HCT116 (cell line): ENCODE results near the gene TRPM3. TPM values are rescaled to one million over a fixed set of nuclear protein-coding genes. Genes with fewer than 3 reads are reported as not detected.

Experiments
- ATAC-seq: fragments of 200-7000 bp; cut with Tn5 transposase; 2 replicates; pipeline ENCODE4 v1.9.1; 2020; ENCODE audit warnings: mild to moderate bottlenecking, moderate library complexity
- BruUV-seq: library from RNA; stranded (reverse); fragments of 400-500 nt; replicated peaks from 2 replicates; lab custom pipeline; 2021; lab: Mats Ljungman, UMichigan
- CTCF ChIA-PET: fragments of 300-600 bp; sonication (Branson Sonifier 250); formaldehyde crosslinking; loops from one replicate; lab custom pipeline; 2021; ENCODE audit warnings: antibody characterized with exemption; lab: Charles Lee
- POLR2A ChIA-PET: fragments of 300-600, 350-600 bp; sonication (Branson Sonifier 250); formaldehyde crosslinking; loops from one replicate; lab custom pipeline; 2021; ENCODE audit warnings: antibody characterized with exemption; lab: Charles Lee
- RAD21 ChIA-PET, 2 experiments: fragments of 300-600 bp; sonication (Branson Sonifier 250); formaldehyde crosslinking; loops; one replicate each; lab custom pipeline; 2023; ENCODE audit warnings: low total read pairs in 2 of 2; ENCODE audit not compliant: uncharacterized antibody in 2 of 2, unreplicated experiment in 2 of 2, low non-redundant PET in 1 of 2; lab: Charles Lee
- DNase-seq: peaks from one replicate; pipeline ENCODE4 v3.0.0-alpha.2; 2010; ENCODE audit warnings: low read depth, low spot score
- H2AFZ ChIP-seq: fragments of 200-600 bp; shearing (Covaris generic), sonication (generic); 2 replicates; pipeline ENCODE4 v1.6.1; 2017; ENCODE audit warnings: low read depth, mixed run types, mixed read lengths, antibody characterized with exemption, low read length; ENCODE audit not compliant: poor library complexity, severe bottlenecking
- H3K27ac ChIP-seq: 2 replicates; pipeline ENCODE4 v1.5.1; 2012; ENCODE audit warnings: low read depth, low read length
- H3K27me3 ChIP-seq: fragments of 200-600 bp; sonication (generic); 2 replicates; pipeline ENCODE4 v1.6.1; 2016; ENCODE audit warnings: mixed run types, low read length, mixed read lengths; ENCODE audit not compliant: insufficient read depth
- H3K36me3 ChIP-seq, 2 experiments: fragments of 200-500 bp in 1 of 2; fragments of 200-600 bp in 1 of 2; sonication (Bioruptor generic) in 1 of 2; sonication (generic) in 1 of 2; 2 replicates each; pipeline versions ENCODE4 v1.5.1 to v1.6.1; 2014 to 2016; ENCODE audit warnings: low read length in 2 of 2, inconsistent platforms in 1 of 2, mixed read lengths in 1 of 2, mixed run types in 1 of 2; ENCODE audit not compliant: insufficient read depth in 2 of 2, control insufficient read depth in 1 of 2
- H3K4me1 ChIP-seq, 2 experiments: fragments of 200-600 bp in 1 of 2; sonication (generic) in 1 of 2; 2 replicates each; pipeline versions ENCODE4 v1.5.1 to v1.6.1; 2012 to 2017; ENCODE audit warnings: low read length in 2 of 2, inconsistent platforms in 1 of 2, mild to moderate bottlenecking in 1 of 2, mixed read lengths in 1 of 2, mixed run types in 1 of 2, moderate library complexity in 1 of 2; ENCODE audit not compliant: insufficient read depth in 2 of 2, control insufficient read depth in 1 of 2
- H3K4me2 ChIP-seq: fragments of 200-600 bp; sonication (generic); 2 replicates; pipeline ENCODE4 v1.6.1; 2017; ENCODE audit warnings: mixed run types, low read length, mixed read lengths
- H3K4me3 ChIP-seq, 2 experiments: fragments of 200-600 bp in 1 of 2; sonication (generic) in 1 of 2; replicated peaks in 1 of 2; 2 replicates each; pipeline ENCODE4 v1.5.1; 2011 to 2016; ENCODE audit warnings: low read length in 2 of 2, control low read depth in 1 of 2, low read depth in 1 of 2, mild to moderate bottlenecking in 1 of 2, mixed read lengths in 1 of 2, mixed run types in 1 of 2
- H3K79me2 ChIP-seq: fragments of 200-600 bp; sonication (generic); 2 replicates; pipeline ENCODE4 v1.6.1; 2017; ENCODE audit warnings: mild to moderate bottlenecking, mixed run types, low read length, moderate library complexity, mixed read lengths; ENCODE audit not compliant: insufficient read depth
- H3K9ac ChIP-seq: fragments of 200-600 bp; sonication (generic); 2 replicates; pipeline ENCODE4 v1.6.1; 2016; ENCODE audit warnings: low read length, mixed read lengths
- H3K9me2 ChIP-seq: fragments of 200-600 bp; sonication (generic), shearing (Covaris generic); 2 replicates; pipeline ENCODE4 v1.6.1; 2017; ENCODE audit warnings: mixed run types, mild to moderate bottlenecking, moderate library complexity; ENCODE audit not compliant: insufficient read depth
- H3K9me3 ChIP-seq, 2 experiments: fragments of 200-500 bp in 1 of 2; fragments of 200-600 bp in 1 of 2; sonication (Bioruptor generic) in 1 of 2; sonication (generic) in 1 of 2; 2 replicates each; pipeline ENCODE4 v1.6.1; 2014 to 2017; ENCODE audit warnings: low read length in 2 of 2, mixed read lengths in 2 of 2, inconsistent platforms in 1 of 2, low read depth in 1 of 2, mild to moderate bottlenecking in 1 of 2, mixed run types in 1 of 2, moderate library complexity in 1 of 2; ENCODE audit not compliant: control insufficient read depth in 1 of 2, insufficient read depth in 1 of 2
- H4K20me1 ChIP-seq: fragments of 200-600 bp; sonication (generic), shearing (Covaris generic); 2 replicates; pipeline ENCODE4 v1.6.1; 2017; ENCODE audit warnings: mixed run types, mild to moderate bottlenecking, moderate library complexity; ENCODE audit not compliant: insufficient read depth
- CTCF ChIP-seq, 3 experiments: fragments of 200-600 bp in 1 of 3; sonication (generic) in 1 of 3; IDR thresholded peaks in 2 of 3; conservative IDR thresholded peaks in 1 of 3; 2 replicates each; pipeline ENCODE4 v1.5.1; 2012 to 2017; ENCODE audit warnings: low read depth in 2 of 3, low read length in 2 of 3, antibody characterized with exemption in 1 of 3, borderline replicate concordance in 1 of 3, control low read depth in 1 of 3, mild to moderate bottlenecking in 1 of 3, mixed read lengths in 1 of 3, mixed run types in 1 of 3, moderate library complexity in 1 of 3; ENCODE audit not compliant: insufficient read depth in 1 of 3
- POLR2A ChIP-seq: IDR thresholded peaks from 2 replicates; pipeline ENCODE4 v1.7.0; 2011; ENCODE audit warnings: borderline replicate concordance; ENCODE audit not compliant: insufficient read depth, insufficient read length; ENCODE audit errors: extremely low read depth
- RAD21 ChIP-seq: IDR thresholded peaks from 2 replicates; pipeline ENCODE4 v1.6.1; 2012; ENCODE audit warnings: low read depth, mild to moderate bottlenecking
- TCF7L2 ChIP-seq: IDR thresholded peaks from 2 replicates; pipeline ENCODE4 v1.7.0; 2011; ENCODE audit warnings: borderline replicate concordance, inconsistent platforms; ENCODE audit not compliant: insufficient read depth, insufficient read length; ENCODE audit errors: extremely low read depth
- ZFX ChIP-seq: fragments of 450-650 bp; IDR thresholded peaks from 2 replicates; pipeline ENCODE4 v1.6.1; 2017
- ZNF274 ChIP-seq: fragments of 200-500 bp; sonication (Bioruptor generic); IDR thresholded peaks from 2 replicates; pipeline ENCODE4 v1.6.1; 2014; ENCODE audit warnings: mild to moderate bottlenecking, low read depth, low read length, inconsistent platforms
- intact Hi-C: fragments of 100-400 bp; cut with micrococcal nuclease; formaldehyde crosslinking; loops from 2 replicates; pipeline ENCODE4 v1.10.0; 2022
- total RNA-seq: library from RNA; stranded (reverse); gene quantifications from one replicate; pipeline ENCODE4 v1.2.1, GENCODE V29; 2021; ENCODE audit not compliant: unreplicated experiment

TRPM3 gene
- total RNA-seq, 1 experiment from 2014 or later: not detected

GRCh38 chr9:70576116-70576515 lies 545.3 kb downstream of the TRPM3 start:
- BruUV-seq: no TSS peak
- H3K27ac ChIP-seq: no peak overlapping the region
- H3K9me3 ChIP-seq: no peaks in the 10 kb centered on the region
- no peak overlapping the region for H2AFZ ChIP-seq
- no peaks in the 10 kb centered on the region for H3K9me2 ChIP-seq
- RAD21 ChIA-PET: no interaction called here
- CTCF ChIA-PET: interaction anchor here (0.6 kb wide), 1 partner anchor 72 kb away, joined by 3 read pairs; no protein-coding TSS in a partner anchor
- H3K4me3 ChIP-seq: no peak overlapping the region
- H3K9ac ChIP-seq: no peak overlapping the region
- TF ChIP-seq ZNF274 (no peak), POLR2A (no peak), ZFX (no peak), TCF7L2 (no peak), CTCF (IDR thresholded peaks at IDR 0.05 in 2 of 3, conservative IDR thresholded peaks at IDR 0.05 in 1 of 3; ENCODE audit: borderline replicate concordance in 1 of 3, insufficient read depth in 1 of 3, low read depth in 2 of 3, low read length in 2 of 3) (no peak), RAD21 (no peak)
- no peaks in the 10 kb centered on the region for H4K20me1 ChIP-seq
- ATAC-seq: no peak
- intact Hi-C loops: no loop called here
- no peaks in the 10 kb centered on the region for H3K79me2 ChIP-seq
- no peaks in the 10 kb centered on the region for H3K36me3 ChIP-seq
- H3K4me2 ChIP-seq: no peak overlapping the region
- POLR2A ChIA-PET: no interaction called here
- peaks cover 0 to 11% of the 10 kb centered on the region in 2 experiments; a peak in 2 of 4 replicates for H3K4me1 ChIP-seq
- H3K27me3 ChIP-seq: no peaks in the 10 kb centered on the region; the same call in 1 of the 2 replicates
- no peak for DNase-seq
